Measurements from ENCODE around the gene LCN1.
A peak's percentile ranks its signal among the peaks of the same experiment; 100 is the strongest.

LCN1 gene

DNA sequence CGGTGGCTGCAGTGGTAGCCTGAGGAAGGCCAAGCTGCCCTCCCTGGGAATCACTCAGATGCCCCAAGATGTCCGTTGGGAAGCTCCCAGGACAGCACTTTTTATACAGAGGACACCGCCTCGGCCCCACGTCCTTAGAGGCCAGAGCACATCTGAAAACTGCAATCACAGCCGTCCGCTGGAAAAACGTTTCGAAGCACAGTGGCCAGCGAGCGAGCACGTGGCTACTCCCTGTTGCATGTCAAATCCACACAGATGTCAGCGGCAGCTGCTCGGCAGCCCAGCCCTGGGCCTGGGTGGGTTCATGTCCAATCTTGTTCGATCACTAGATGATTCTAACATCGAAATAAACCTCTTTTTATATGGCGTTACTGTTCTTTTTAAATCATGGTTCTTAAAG lies 32.7 kb upstream of the LCN1 start:
- no peak for DNase-seq (ENCODE audit: low read depth)

DNA sequence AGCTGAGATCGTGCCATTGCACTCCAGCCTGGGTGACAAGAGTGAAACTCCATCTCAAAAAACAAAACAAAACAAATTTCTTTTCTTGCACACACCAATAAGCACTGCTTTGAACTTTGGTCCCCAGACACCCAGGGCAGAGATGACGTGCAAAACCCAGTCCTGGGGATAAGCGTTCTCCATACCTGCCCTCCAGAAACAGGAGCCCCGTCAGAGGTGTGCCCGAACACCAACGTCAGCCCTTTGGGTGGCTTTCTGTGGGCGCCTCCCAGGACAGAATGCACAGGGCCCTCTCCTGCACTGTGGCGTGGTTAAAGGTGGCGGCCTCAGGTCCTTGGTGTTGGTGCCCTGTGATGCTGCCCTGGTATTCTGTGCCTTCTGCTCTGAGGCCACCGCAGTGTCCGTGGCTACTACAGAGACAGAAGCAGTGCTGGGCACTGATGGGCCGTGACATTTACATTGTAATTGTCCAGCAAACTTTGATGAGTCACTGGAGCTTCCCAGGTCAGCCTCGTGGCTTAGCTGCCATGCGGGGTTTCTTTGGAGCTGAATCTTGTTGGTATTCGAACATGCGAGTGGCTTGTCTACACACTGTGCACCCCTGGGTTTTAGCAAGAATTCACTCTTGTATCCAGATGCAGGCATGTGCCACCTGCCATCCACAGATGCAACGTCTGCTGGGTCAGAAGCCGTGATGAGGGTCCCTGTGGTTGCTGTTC lies 31.9 kb upstream of the LCN1 start:
- DNase-seq (ENCODE audit: low read depth): no peak

DNA sequence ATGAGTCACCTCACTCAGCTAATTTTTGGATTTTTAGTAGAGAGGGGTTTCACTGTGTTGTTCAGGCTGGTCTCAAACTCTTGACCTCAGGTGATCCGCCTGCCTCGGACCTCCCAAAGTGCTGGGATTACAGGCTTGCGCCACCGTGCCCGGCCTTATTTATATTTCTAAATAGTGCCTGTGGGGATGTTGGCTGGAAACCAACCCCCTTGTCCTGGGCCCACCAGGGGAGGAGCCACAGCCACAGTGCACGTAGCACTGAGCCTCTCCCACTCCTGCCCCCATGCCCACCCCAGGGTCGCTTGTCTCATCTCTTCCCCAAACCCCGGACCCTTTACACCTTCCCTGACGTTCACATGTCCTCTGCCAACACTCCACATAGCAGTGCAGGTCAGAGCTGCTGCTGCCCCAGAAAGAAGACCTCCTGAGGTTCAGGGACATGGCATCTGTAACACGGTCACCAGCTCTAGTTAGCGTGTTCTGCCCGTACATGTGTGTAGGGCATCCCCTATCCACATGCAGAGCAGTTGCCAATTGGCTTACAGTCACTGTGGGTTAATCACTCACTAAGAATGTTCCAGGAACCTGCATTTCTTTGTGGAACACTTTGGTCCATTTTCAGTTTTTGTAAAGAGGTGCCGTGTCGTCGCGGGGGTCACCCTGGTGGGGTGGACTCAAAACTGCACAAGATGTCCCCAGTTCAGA lies 30.9 kb upstream of the LCN1 start:
- no peak for DNase-seq (ENCODE audit: low read depth)

DNA sequence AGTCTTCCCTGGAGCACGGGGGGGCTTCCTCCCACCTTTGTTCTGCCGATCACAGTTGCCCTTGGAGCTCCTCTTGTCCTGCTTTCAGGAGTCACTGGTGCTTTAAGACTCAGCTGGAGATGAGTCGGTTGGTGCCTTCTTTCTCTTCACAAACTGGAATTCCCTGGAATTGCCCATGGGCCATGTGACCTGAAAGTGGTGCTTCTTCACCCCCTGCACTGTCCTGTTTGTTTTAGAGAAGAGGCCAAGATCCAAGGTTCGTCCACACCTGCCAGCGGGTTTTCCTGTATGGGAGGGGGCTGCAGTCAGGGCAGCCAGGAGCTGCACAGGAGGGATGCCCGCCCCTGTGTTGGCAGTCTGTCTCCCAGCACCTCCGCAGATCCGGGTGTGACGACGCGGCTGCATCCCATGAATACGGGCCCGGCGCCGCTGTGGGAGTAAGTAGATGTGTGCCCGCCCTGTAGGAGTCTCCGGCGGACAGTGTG lies 30.2 kb upstream of the LCN1 start:
- DNase-seq (ENCODE audit: low read depth): no peak

DNA sequence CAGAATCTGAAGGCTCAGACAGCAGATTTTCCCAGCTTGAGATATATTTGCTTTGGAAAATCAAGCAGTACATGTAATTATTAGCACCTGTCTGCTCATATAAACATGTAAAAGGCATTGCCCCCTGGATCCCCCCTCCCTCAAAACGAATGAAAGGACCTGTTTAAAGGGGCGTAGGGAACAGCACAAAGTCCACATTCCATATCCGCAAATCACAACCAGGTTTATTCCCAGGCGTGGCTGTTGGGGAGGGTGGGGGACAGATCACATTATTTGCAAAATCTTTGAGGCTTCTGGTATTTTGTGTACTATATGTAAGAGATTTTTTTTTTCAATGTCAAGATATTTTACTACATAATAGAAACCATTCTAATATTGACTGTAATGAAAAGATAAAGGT lies 29.5 kb upstream of the LCN1 start:
- DNase-seq (ENCODE audit: low read depth): no peak

DNA sequence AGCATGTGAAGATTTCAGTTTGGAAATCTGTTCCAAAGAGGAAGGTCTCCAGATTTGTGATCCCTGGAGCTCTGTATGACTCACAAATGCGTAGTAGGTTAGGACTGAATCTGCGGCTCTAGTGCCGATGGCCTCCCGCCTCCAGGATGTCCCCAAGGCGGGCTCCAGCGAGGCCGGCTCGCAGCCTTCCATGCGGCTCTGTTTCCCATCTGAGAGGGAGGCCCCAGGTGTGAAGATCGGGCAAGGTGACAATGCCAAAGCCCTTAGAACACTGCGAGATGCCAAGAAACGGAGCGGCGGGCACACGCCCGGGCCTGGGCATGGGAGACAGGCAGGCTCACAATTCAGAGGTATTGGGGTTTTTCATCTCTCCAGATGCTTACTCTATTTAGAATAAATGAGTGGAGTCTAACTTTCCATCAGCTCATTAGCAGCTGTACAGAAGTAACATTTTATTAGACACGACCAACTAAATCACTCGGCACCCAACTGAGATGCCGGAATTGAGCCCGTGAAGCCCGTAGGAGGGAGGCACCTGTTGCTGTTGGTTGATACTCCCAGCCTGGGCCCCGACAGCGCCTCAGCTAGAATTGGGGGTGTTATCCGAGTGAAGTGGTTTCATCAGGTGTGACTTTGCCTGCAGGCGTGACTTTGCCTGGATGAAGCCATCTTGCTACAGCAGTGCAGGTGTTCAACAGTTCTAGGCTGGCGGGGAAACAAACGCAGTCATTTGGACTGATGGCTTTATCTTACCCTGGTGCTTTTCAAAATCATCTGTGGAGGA lies 28.2 kb upstream of the LCN1 start:
- DNase-seq (ENCODE audit: low read depth): no peak

DNA sequence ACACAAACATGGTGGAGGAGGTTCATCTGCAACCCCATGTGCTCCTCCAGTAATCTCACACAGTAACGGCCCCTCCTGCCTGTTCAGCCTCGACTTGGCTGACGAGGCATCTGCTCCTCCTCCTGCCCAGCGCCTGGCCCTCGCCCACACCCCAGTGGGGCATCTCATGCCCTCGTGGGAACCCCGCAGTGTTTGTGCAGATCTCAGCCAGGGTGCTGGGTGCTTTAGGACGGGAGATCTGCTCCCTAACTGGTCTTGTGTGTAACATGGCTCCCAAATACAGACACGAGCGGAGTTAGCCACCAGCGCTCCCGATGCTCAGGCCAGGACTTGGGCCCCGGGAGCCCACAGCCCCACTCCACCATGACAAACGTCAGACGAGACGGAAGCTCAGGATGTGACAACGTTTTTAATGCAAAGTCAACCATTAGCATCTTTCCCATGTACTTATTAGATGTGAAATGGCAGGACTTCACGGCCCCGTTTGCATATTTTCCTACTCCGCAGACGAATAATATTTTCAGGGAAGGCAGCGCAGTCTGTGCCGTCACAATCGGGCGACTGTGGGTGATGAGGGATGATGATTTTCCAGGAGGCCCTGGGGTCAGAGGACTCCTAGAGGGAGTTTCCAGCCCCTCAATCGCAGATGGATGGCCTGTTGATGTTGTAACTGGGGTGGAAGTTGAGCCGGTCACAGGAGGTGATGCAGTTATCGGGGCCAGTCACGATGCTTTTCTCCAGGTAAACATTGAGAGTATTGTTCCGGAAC lies 26.3 kb upstream of the LCN1 start:
- DNase-seq (ENCODE audit: low read depth): no peak

DNA sequence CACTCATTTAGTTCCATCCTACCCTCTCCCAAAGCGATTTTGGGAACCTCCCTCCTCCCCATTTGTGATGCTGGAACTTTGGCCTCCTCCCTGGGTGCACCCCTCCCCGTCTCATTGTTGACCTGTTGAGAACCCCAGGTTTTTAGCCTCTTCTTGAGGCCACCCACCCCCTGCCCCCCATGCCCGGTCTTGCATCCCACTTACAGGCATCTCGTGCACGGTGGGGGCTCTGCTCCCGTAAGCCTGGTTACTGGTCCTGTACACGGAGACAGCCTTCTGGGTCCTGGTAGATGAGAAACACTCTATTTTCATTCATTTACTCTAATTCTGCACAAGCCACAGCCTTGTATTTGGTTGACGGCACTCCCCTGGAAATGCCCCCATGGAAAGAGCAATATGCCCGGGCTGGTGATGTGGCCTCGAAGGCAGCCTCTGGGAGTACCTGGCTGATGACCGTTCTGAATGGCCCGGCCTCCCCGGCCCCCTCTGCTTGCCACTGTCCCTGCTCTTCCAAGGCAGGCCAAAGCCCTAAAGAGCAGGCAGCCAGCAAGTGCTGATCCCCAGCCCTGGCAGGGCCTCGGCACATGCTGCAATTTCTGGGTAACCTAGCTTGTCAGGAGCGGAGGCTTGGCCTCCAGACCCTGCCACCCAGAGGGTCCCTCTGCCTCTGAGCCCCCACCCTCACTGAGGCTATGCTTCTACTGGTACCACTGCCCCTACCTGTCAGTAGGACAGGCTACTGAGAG lies 22.7 kb upstream of the LCN1 start:
- DNase-seq (ENCODE audit: low read depth): no peak

DNA sequence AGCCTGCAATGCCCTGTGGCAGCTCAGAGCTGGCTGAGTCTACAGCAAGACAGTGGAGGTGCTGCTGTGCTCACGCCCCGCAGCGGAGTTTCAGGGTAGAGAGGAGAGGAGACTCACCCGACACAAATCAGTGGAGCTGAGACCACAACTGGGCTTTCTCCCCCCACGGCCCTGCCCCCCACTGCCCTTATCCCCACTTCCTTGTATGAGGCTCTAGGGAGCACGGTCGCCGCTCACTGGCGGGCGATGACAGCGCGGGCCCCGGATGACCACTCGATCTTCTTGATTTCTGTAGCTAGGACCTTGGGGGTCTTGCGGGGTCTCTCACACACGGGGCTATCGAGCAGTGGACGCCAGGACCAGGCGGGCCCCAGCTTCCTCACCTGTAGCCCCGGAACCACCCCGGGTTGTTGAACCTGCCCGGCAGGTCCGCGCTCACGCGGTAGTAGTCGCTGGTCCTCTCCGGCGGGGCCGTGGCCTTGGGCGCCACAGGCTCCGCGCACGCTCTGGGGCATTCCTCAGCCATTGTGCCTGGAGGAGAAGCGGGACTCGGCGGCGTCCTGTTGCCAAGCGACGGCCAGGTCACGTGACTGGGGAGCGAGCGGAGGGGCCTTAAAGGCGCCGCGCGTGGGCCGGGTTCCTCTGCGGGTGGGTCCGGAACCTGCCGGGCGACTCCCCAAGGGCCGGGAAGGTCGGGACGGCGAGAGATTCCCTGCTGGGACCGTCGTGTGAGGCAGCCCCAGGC lies 21.7 kb upstream of the LCN1 start:
- peak; percentile 41 for DNase-seq (ENCODE audit: low read depth)

DNA sequence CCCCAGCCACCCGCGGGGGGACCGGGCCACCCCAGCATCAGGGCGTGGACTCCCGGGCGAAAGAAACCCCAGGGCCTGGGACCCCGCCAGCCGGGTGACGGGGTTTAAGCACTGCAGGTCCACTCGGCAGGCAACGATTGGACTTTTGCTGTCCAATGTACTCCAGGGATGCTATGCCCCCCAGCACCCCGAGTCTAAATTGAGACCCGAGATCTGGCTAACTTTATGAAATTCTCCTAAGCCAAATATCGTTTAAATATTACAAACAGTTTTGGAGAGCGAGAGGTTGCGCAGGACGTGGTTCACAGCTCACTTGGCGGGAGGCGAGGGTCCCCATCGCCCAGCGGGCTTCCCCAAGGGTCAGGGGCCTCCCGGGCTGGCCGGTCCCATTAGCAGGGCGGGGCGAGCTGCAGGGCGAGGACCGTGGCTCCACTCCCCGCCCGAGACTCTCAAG lies 21.1 kb upstream of the LCN1 start:
- DNase-seq (ENCODE audit: low read depth): no peak

DNA sequence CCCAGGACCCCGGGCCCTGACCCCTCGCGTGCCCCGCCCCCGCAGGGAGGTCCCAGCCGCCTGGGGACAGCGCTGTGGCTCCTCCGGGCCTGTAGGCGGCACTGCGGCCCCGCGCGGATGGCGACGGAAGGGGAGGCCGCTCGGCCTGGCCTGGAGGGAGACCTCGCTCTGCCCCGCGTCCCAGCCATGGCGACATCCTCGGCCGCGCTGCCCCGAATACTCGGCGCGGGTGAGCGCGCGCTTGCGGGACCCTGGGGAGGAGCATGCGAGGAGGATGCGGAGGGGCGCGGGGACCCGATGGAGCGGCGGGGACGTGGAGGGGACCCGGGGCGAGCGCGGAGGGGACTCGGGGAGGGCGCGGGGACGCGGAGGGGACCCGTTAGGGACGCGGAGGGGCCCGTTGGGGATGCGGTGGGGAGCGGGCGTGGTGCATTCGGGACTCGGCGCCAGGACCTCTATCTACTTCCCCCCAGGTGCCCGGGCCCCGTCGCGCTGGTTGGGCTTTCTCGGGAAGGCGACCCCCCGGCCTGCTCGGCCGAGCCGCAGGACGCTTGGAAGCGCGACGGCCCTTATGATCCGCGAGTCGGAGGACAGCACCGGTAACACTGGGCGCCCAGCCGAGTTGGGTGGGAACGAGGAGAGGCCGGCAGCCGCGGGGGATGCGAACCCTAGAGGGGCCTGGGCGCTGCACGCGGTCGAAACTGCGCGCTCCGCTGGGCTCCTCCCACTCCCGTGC lies 20.5 kb upstream of the LCN1 start, which contains the start of gene MRPS2:
Gene MRPS2 (plus strand): TSS at position 158 of the 736 bp plus-strand sequence. CDS start 29 bp downstream, at position 187.
- peak; percentile 23 for DNase-seq (ENCODE audit: low read depth)

DNA sequence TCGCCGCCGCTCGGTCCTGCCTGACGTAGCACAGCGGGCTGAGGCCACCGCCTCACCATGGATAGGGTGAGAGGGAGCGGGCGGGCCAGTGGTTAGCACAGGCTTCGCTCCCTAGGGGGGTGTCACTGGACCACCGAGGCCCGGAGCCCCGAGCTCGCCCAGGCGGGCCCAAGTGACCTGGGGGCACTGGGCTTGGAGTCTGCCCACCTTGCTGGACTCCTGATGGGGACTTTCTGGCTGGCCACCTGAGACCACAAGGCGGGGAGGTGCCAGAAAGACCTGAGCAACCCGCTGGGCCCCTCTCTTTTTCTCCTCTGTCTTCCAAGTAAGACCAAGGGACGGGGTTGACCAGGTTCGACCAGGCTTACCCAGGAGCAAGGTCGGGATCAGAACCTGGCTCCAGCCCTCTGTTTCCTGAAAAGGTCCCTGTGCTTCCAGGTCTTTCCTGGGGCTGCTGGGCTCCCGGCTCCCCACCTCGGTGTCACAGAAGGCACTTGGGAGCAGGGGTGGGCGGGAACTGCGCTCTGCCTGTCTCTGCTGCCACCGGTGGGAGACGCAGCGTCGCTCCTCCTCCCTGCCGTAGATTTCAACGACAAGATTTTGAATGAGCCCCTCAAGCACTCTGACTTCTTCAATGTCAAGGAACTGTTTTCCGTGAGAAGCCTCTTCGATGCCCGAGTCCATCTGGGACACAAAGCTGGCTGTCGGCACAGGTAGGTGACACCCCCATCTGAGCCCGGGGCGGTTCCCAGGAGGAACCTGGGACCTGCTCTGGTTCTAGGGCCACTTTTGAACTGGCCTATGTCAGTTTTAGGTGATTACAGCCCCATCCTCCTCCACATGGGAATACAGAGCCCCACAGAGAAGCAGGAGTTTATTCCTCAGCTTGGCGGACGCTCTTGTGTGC lies 19.7 kb upstream of the LCN1 start:
- DNase-seq (ENCODE audit: low read depth): no peak

DNA sequence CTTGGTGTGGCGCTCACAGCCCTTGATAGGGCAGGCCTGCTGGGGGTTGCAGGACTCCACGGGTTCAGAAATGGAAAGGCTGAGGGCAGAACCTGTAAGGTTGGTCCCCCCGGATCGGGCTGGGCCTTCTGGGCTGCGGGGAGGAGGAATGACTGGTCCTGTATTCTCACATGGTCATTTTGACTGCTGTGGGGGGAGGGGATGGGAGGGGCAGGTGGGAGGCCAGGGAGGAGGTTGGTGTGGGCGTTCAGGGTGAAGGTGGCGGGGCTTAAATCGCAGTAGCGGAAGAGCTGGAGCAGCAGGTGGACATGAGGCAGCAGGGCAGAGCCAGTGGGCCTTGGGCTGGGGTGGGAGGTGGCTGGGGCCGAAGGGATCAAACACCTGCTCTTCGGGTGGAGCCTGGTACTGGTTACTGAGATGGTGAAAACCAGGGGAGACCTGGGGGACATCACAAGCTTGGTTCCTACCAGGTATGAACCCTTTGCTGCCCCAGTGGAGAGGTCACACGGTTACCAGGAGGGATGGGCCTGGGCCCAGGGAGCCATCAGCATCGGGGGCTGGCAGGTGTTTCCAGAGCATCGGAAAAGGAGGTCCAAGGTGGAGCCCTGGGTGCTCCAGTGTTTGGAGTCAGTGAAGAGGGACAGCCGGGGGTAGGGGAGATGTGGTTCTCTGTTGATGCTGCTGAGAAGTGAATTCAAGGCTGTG lies 18.9 kb upstream of the LCN1 start:
- no peak for DNase-seq (ENCODE audit: low read depth)

DNA sequence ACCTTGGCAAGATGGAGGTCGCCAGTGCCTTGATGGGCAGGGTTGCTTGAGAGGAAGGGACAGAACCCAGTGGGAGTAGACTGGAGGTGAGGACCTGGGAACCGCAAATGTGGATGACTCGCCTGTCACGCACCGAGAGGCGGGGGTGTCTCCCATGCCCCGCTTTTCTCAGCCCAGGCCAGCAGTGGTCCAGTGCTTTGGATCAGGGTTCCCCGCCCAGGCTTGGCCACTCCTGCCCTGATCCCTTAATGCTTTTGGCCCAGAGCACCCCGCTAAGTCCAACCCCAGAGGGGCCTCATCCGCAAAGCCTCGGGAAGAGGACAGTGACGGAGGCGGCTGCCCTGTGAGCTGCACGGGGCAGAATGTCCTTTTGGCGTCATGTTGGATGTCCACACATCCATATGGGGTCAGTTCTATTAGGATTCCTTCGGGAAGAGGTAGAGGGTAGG lies 18.3 kb upstream of the LCN1 start:
- no peak for DNase-seq (ENCODE audit: low read depth)

DNA sequence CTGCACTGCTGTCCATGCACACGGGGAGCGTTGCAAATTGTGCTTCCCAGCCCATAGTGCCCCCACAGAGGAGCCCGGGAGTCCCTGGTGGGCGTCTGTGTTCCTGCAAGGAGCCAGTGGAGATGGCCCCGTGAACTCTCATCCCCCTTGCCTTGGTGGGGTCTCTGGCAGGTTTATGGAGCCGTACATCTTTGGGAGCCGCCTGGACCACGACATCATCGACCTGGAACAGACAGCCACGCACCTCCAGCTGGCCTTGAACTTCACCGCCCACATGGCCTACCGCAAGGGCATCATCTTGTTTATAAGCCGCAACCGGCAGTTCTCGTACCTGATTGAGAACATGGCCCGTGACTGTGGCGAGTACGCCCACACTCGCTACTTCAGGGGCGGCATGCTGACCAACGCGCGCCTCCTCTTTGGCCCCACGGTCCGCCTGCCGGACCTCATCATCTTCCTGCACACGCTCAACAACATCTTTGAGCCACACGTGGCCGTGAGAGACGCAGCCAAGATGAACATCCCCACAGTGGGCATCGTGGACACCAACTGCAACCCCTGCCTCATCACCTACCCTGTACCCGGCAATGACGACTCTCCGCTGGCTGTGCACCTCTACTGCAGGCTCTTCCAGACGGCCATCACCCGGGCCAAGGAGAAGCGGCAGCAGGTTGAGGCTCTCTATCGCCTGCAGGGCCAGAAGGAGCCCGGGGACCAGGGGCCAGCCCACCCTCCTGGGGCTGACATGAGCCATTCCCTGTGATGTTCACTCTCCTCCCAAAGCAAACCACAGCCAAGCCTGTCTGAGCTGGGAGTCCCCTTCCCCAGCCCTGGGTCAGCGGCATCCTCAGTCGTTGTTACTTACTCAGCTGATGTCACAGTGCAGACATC lies 17.6 kb upstream of the LCN1 start:
- DNase-seq (ENCODE audit: low read depth): no peak

DNA sequence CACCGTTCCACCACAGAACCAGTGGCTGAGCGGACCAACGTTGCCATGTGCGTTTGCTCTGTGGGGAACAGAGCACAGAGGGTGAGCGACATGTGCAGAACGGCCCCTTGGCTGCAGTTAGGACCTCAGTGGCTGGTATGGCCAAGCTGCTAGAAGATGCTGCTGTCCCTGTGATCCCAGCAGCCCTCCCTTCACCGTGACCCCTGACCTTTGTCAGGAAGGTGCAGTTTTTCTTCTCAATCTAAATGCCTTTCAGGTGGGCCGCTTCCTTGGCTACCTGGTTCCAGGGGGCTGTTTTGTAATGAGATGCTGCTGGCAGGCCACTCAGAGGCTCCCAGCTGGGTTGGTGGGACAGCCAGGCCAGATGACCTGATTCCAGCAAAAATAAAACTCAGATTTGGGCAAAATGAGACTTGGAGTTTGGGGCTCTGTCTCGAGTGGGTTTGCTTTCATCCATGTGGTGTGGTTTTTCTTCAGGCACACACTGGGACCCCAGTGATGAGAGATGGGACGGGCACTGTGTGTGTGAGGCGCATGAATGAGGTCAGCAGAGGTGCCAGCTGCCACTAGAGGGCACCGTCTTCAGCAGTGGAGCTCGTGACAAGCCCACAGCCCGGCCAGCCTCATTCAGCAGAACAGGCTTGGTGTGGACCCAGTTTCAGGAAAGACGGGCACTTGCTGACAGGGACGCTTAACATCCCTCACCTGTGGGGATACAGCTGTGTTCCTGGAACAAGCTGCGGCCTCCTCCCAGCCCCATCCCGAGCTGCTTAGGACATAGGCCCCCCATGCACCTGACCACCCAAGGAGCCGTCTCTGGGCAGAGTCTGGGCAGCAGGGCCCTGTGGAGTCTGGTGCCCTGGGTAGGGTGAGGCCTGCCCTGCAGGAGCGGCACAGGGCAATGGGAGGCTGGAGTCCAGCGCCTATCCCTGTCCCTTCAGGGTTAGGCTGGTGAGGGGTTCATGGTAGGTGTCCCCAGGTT lies 16.7 kb upstream of the LCN1 start:
- no peak for DNase-seq (ENCODE audit: low read depth)

Data from non-pigmented ciliary epithelial cell (primary cell).